ENCODE results near the gene NFYC.

Gene NFYC

DNA sequence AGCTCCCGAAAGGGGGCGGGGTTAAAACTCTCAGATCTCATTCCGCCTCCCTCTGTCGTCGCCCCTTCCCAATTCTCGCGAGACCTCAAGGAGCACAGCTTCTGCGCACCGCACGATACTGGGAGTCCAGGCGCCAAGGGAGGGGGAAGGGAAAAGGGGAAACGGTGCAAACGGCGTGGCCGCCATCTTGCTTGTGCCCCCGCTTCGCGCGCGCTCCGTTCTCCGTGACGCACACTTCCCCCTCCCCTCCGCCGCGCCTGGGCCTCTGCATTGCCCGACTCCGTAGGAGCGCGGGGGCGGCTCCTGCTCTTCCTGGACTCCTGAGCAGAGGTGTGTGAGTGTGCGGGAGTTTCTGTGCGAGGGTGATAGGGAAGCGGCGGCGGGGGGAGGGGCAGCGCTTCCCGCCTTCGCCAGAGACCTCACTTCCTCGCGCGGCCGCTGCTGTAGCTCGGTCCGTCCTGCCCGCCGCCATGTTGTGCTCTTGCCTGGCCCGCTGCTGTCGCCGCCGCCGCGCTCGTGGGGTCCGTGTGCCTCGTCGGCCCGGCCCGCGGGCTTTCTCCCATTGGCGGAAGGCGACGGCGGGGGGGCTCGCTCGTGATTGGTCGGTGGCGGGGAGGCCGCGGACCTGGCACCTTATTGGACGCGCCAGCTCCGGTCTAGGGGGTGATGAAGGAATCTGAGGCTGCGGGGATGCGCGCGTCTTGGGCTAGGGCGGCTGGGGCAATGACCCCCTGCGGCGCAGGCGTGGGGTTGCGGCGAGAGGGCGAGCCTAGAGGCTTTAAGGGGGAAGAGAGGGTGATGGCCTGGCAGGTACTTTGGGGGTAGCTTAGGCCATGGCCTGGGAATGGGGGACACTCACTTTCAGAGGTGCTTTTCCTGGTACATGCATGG is at the start of gene NFYC:
NFYC (plus strand) TSS at position 167 of the 891 bp plus-strand sequence. CDS start 47,140 bp downstream, outside the sequence.
- Mint-ChIP-seq H3K4me1 (peaks cover 61% of the 10 kb centered on the region), H3K4me3 (peak within 1 kb of the TSS; percentile 100), H3K9me3 (no peaks in the 10 kb centered on the region)

GRCh38 chr1:40645118-40645680 is 46.3 kb upstream of the NFYC start:
- ATAC-seq (no peak), DNase-seq (no peak)
- Mint-ChIP-seq H3K27me3 (peaks cover 3% of the 10 kb centered on the region), H3K4me3 (no peak overlapping the region), H3K36me3 (ENCODE audit: low read depth) (no peaks in the 10 kb centered on the region), H3K27ac (no peak overlapping the region), H3K9me3 (no peaks in the 10 kb centered on the region), H3K4me1 (peaks cover 13% of the 10 kb centered on the region)

More for the DNA sequence above, at the start of gene NFYC:
- H3K27me3 Mint-ChIP-seq, result no peaks in the 10 kb centered on the region
- peak; percentile 96 for DNase-seq
- peaks cover 27% of the 10 kb centered on the region for H3K36me3 Mint-ChIP-seq (ENCODE audit: low read depth)
- H3K27ac Mint-ChIP-seq, result peak within 1 kb of the TSS; percentile 99
- ATAC-seq, result peak; percentile 91

GRCh38 chr1:40646315-40646714 is 45.2 kb upstream of the NFYC start:
- Mint-ChIP-seq H3K9me3 (no peaks in the 10 kb centered on the region), H3K4me1 (peaks cover 4% of the 10 kb centered on the region), H3K36me3 (ENCODE audit: low read depth) (no peaks in the 10 kb centered on the region), H3K27ac (no peak overlapping the region), H3K27me3 (peaks cover 3% of the 10 kb centered on the region), H3K4me3 (no peak overlapping the region)
- ATAC-seq (no peak), DNase-seq (no peak)

GRCh38 chr1:40648200-40648599 is 43.3 kb upstream of the NFYC start:
- Mint-ChIP-seq H3K4me3 (no peak overlapping the region), H3K36me3 (ENCODE audit: low read depth) (no peaks in the 10 kb centered on the region), H3K9me3 (no peaks in the 10 kb centered on the region), H3K27me3 (peaks cover 3% of the 10 kb centered on the region), H3K4me1 (peaks cover 4% of the 10 kb centered on the region), H3K27ac (no peak overlapping the region)
- DNase-seq (no peak), ATAC-seq (no peak)

GRCh38 chr1:40648928-40649591 is 42.4 kb upstream of the NFYC start:
- peaks cover 3% of the 10 kb centered on the region for H3K27me3 Mint-ChIP-seq
- no peak overlapping the region for H3K4me3 Mint-ChIP-seq
- H3K27ac Mint-ChIP-seq, result no peak overlapping the region
- ATAC-seq, result no peak
- no peaks in the 10 kb centered on the region for H3K9me3 Mint-ChIP-seq
- peaks cover 4% of the 10 kb centered on the region for H3K4me1 Mint-ChIP-seq
- no peak for DNase-seq
- no peaks in the 10 kb centered on the region for H3K36me3 Mint-ChIP-seq (ENCODE audit: low read depth)

GRCh38 chr1:40649592-40649930 is 41.9 kb upstream of the NFYC start:
- ATAC-seq (no peak), DNase-seq (no peak)
- H3K9me3 Mint-ChIP-seq, result no peaks in the 10 kb centered on the region
- H3K4me3 Mint-ChIP-seq, result no peak overlapping the region
- no peak overlapping the region for H3K27ac Mint-ChIP-seq
- H3K4me1 Mint-ChIP-seq, result peaks cover 4% of the 10 kb centered on the region
- no peaks in the 10 kb centered on the region for H3K36me3 Mint-ChIP-seq (ENCODE audit: low read depth)
- peaks cover 7% of the 10 kb centered on the region for H3K27me3 Mint-ChIP-seq

- H3K27me3 Mint-ChIP-seq, result peaks cover 9% of the 10 kb centered on the region
- H3K4me1 Mint-ChIP-seq, result peaks cover 4% of the 10 kb centered on the region
- H3K27ac Mint-ChIP-seq, result no peak overlapping the region
- H3K4me3 Mint-ChIP-seq, result no peak overlapping the region
- no peaks in the 10 kb centered on the region for H3K9me3 Mint-ChIP-seq
- DNase-seq, result peak; percentile 16
- no peak for ATAC-seq
- no peaks in the 10 kb centered on the region for H3K36me3 Mint-ChIP-seq (ENCODE audit: low read depth)
Measured at GRCh38 chr1:40650075-40650474, 41.4 kb upstream of the NFYC start.

GRCh38 chr1:40651138-40651857 is 40.2 kb upstream of the NFYC start:
- H3K4me1 Mint-ChIP-seq, result peaks cover 4% of the 10 kb centered on the region
- no peak for ATAC-seq
- no peaks in the 10 kb centered on the region for H3K36me3 Mint-ChIP-seq (ENCODE audit: low read depth)
- DNase-seq, result no peak
- no peak overlapping the region for H3K27ac Mint-ChIP-seq
- no peak overlapping the region for H3K4me3 Mint-ChIP-seq
- H3K9me3 Mint-ChIP-seq, result no peaks in the 10 kb centered on the region
- peaks cover 9% of the 10 kb centered on the region for H3K27me3 Mint-ChIP-seq

- Mint-ChIP-seq H3K27ac (no peak overlapping the region), H3K9me3 (no peaks in the 10 kb centered on the region), H3K4me1 (peaks cover 4% of the 10 kb centered on the region), H3K4me3 (no peak overlapping the region), H3K27me3 (peaks cover 9% of the 10 kb centered on the region), H3K36me3 (ENCODE audit: low read depth) (no peaks in the 10 kb centered on the region)
- ATAC-seq (no peak), DNase-seq (no peak)
Measured at GRCh38 chr1:40652468-40652867, 39.0 kb upstream of the NFYC start.

DNA sequence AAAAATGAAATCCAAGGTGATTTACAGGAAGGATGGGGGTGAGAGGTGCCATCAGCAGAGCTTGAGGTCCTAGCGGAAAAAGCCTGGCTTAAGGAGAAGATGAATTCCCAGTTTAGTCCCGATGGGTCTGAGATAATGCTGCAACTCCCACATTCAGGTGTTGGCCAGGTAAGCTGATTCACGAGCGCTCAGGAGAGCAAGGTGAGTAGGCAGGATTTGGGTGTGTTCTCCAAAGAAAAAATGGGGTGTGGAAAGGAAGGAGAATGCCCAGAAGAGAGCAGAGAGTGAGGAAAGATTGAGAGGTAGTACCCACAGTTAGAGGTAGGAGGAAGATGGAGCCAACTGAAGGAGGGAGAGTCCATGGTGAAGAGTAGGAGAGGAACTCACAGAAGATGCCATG is 38.5 kb upstream of the NFYC start:
- Mint-ChIP-seq H3K36me3 (ENCODE audit: low read depth) (no peaks in the 10 kb centered on the region), H3K4me1 (peaks cover 4% of the 10 kb centered on the region)

DNA sequence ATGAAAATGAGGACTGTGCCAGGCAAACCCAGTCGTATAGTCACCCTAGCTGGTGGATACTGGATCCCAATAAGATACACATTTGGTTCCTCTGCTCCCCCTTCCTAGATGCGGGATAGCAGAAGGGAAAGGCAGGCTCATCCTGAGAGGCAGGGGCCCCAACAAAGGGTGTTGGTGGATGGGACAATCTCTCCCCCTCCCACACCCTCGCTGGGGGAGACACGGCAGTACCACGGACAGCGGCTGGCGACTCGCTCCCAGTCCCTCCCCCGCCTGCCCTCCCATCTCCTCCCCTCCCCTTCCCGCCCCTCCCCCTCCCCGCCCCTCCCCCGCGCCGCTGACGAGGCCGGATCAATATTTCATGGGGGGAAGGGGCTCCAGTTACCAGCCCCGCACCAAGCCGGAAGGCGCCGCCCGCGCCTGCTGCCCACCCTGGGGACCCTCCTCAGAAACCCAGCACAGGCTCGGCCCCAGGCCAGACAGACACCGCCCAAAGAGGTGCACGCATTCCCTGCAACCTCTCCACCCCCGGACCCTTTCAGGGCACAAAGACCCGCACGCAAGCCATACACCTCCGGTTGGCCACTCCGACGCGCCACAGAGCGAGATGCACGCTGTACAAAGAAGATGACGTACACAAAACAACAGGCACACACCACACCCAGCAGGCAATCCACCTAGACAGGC is 37.5 kb upstream of the NFYC start:
- no peak overlapping the region for H3K27ac Mint-ChIP-seq
- no peak for DNase-seq
- H3K4me3 Mint-ChIP-seq, result no peak overlapping the region
- H3K9me3 Mint-ChIP-seq, result no peaks in the 10 kb centered on the region
- H3K36me3 Mint-ChIP-seq (ENCODE audit: low read depth), result no peaks in the 10 kb centered on the region
- no peak for ATAC-seq
- peaks cover 9% of the 10 kb centered on the region for H3K27me3 Mint-ChIP-seq
- peaks cover 3% of the 10 kb centered on the region for H3K4me1 Mint-ChIP-seq

More for the DNA sequence above, 38.5 kb upstream of the NFYC start:
- peaks cover 9% of the 10 kb centered on the region for H3K27me3 Mint-ChIP-seq
- no peak overlapping the region for H3K4me3 Mint-ChIP-seq
- DNase-seq, result no peak
- no peak overlapping the region for H3K27ac Mint-ChIP-seq
- no peak for ATAC-seq
- H3K9me3 Mint-ChIP-seq, result no peaks in the 10 kb centered on the region

GRCh38 chr1:40657046-40657445 is 34.5 kb upstream of the NFYC start:
- no peak for DNase-seq
- H3K36me3 Mint-ChIP-seq (ENCODE audit: low read depth), result no peaks in the 10 kb centered on the region
- H3K27ac Mint-ChIP-seq, result no peak overlapping the region
- H3K27me3 Mint-ChIP-seq, result peaks cover 6% of the 10 kb centered on the region
- H3K4me1 Mint-ChIP-seq, result no peaks in the 10 kb centered on the region
- H3K9me3 Mint-ChIP-seq, result no peaks in the 10 kb centered on the region
- H3K4me3 Mint-ChIP-seq, result no peak overlapping the region
- no peak for ATAC-seq

DNA sequence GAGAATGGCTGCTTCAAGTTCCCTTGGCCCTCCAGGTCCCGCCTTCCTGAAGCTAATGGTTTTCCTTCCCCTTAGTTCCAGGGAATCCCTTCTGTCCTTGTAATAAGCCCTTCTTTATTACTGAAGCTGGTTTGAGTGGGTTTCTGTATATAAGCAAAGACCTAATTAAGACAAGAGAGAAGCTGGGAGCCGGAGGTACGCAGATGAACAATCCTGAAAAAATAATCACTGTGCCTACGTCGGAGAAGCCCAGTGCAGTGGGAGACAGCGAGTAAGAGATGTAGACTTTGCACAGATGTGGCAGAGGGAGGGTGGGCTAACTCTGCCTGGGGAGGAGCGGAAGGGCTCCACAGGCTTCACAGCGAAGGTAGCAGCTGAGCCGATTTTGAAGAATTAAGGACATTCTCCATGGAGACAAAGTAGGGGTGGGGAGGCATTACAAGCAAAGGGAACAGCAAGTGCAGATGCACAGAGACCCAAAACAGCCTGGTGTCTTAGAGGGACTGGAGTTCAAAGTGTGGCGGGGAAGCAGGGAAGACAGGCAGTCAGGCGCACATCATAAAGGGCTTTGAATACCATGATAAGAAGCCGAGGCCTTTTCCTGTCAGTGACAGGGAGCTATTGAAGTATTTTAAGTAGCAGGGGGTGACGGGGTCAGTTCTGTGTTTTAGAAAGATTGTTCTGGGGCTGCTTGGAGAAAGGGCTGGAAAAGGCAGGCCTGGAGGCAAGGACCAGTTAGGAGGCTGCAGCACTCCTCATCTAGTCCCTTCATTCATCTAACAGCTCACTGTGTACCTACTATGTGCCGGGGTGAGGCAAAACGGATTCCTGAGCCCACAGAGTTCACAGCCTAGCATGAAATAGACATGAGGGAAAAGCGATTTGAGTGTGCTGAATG is 32.5 kb upstream of the NFYC start:
- ATAC-seq (no peak), DNase-seq (no peak)
- no peak overlapping the region for H3K4me3 Mint-ChIP-seq
- H3K36me3 Mint-ChIP-seq (ENCODE audit: low read depth), result no peaks in the 10 kb centered on the region
- H3K27me3 Mint-ChIP-seq, result peaks cover 6% of the 10 kb centered on the region
- no peaks in the 10 kb centered on the region for H3K9me3 Mint-ChIP-seq
- peaks cover 16% of the 10 kb centered on the region for H3K4me1 Mint-ChIP-seq
- no peak overlapping the region for H3K27ac Mint-ChIP-seq

Data from activated naive CD8-positive, alpha-beta T cell treated with anti-CD3 and anti-CD28 coated beads, Interleukin-2, amount 50 U/mL, for 24 hours (primary cell).